Suprapubic skin (tissue), 4 donors: Measurements from ENCODE around the gene TNS1. TPM values are rescaled to one million over a fixed set of nuclear protein-coding genes. Genes with fewer than 3 reads are reported as not detected.
A peak's percentile ranks its signal among the peaks of the same experiment; 100 is the strongest.

Experiments used
- DNase-seq, 2 donors: peaks; one replicate each; pipeline ENCODE4 v3.0.0-alpha.2; 2019; ENCODE audit warnings: low spot score in 2 of 2
- H3K27ac ChIP-seq: fragments of 200-600 bp; sonication (generic); one replicate; pipeline ENCODE4 v1.5.1; 2019
- H3K27me3 ChIP-seq: fragments of 200-600 bp; sonication (generic); one replicate; pipeline ENCODE4 v1.5.1; 2019
- H3K36me3 ChIP-seq: fragments of 200-600 bp; sonication (generic); one replicate; pipeline ENCODE4 v1.5.1; 2019
- H3K4me1 ChIP-seq: fragments of 200-600 bp; sonication (generic); one replicate; pipeline ENCODE4 v1.5.1; 2019
- H3K4me3 ChIP-seq: fragments of 200-600 bp; sonication (generic); one replicate; pipeline ENCODE4 v1.5.1; 2019; ENCODE audit warnings: mild to moderate bottlenecking
- H3K9me3 ChIP-seq: fragments of 200-600 bp; sonication (generic); one replicate; pipeline ENCODE4 v1.5.1; 2019
- CTCF ChIP-seq, 2 donors: fragments of 200-600 bp in 1 of 2; fragments of 450-650 bp in 1 of 2; sonication (generic) in 1 of 2; IDR thresholded peaks; one replicate each; pipeline ENCODE4 v1.5.1; 2016 to 2019; ENCODE audit warnings: antibody characterized with exemption in 2 of 2, mild to moderate bottlenecking in 1 of 2, moderate library complexity in 1 of 2
- EP300 ChIP-seq: sonication (generic); formaldehyde crosslinking; IDR thresholded peaks from one replicate; pipeline ENCODE4 v1.6.1; 2017; ENCODE audit warnings: antibody characterized with exemption
- POLR2A ChIP-seq, 2 donors: fragments of 450-650 bp; IDR thresholded peaks; one replicate each; pipeline ENCODE4 v1.6.1; 2017; ENCODE audit warnings: antibody characterized with exemption in 2 of 2, mild to moderate bottlenecking in 2 of 2, moderate library complexity in 2 of 2
- POLR2AphosphoS5 ChIP-seq, 3 donors: sonication (generic); formaldehyde crosslinking; IDR thresholded peaks; one replicate each; pipeline ENCODE4 v1.6.1; 2017; ENCODE audit warnings: antibody characterized with exemption in 3 of 3
- WGBS: methylation state at CpG from one replicate; pipeline ENCODE4 v1.1.5; 2018; 5-methylcytosine and 5-hydroxymethylcytosine counted together
- total RNA-seq, 4 donors: library from RNA; depleted of rRNA; stranded (reverse); fragments of >200 nt; gene quantifications; one replicate each; pipeline ENCODE4 v1.1.0, GENCODE V29; 2016

The TNS1 gene
- total RNA-seq, 4 donors from 2014 or later = 64.1 to 145 (median 99.5) TPM

GRCh38 chr2:218009765-218010139, 7.0 kb upstream of the TNS1 start:
- Histone ChIP-seq H3K36me3 (no peaks in the 10 kb centered on the region), H3K9me3 (no peaks in the 10 kb centered on the region), H3K27me3 (peaks cover 26% of the 10 kb centered on the region), H3K4me1 (peaks cover 50% of the 10 kb centered on the region), H3K4me3 (peak overlapping the region; percentile 68), H3K27ac (no peak overlapping the region)
- DNase-seq = no peak
- no peak for TF ChIP-seq POLR2AphosphoS5 (IDR thresholded peaks at IDR 0.05)
- no peak for TF ChIP-seq POLR2A (IDR thresholded peaks at IDR 0.05)
- no peak for TF ChIP-seq CTCF (IDR thresholded peaks at IDR 0.05)
- no peak for TF ChIP-seq EP300
- 3% methylated on average over 12 of the region's 20 CpGs for WGBS

GRCh38 chr2:218009231-218009630, 6.4 kb upstream of the TNS1 start:
- peaks cover 55% of the 10 kb centered on the region for H3K4me1 ChIP-seq
- H3K4me3 ChIP-seq = peak overlapping the region; percentile 68
- DNase-seq = no peak
- H3K27ac ChIP-seq = no peak overlapping the region
- H3K36me3 ChIP-seq = no peaks in the 10 kb centered on the region
- WGBS = 14% methylated on average over 8 of the region's 8 CpGs
- peaks cover 26% of the 10 kb centered on the region for H3K27me3 ChIP-seq
- H3K9me3 ChIP-seq = no peaks in the 10 kb centered on the region
- TF ChIP-seq CTCF (IDR thresholded peaks at IDR 0.05) (no peak), POLR2AphosphoS5 (IDR thresholded peaks at IDR 0.05) (no peak), POLR2A (IDR thresholded peaks at IDR 0.05) (no peak)

GRCh38 chr2:218008060-218009040, 5.6 kb upstream of the TNS1 start:
- Histone ChIP-seq H3K27me3 (peaks cover 26% of the 10 kb centered on the region), H3K27ac (no peak overlapping the region), H3K4me1 (peaks cover 64% of the 10 kb centered on the region), H3K4me3 (no peak overlapping the region), H3K36me3 (no peaks in the 10 kb centered on the region), H3K9me3 (no peaks in the 10 kb centered on the region)
- 44% methylated on average over 12 of the region's 12 CpGs for WGBS
- TF ChIP-seq POLR2AphosphoS5 (IDR thresholded peaks at IDR 0.05) (no peak), POLR2A (IDR thresholded peaks at IDR 0.05) (no peak), EP300 (no peak), CTCF (IDR thresholded peaks at IDR 0.05) (no peak)
- no peak for DNase-seq

- Histone ChIP-seq H3K4me1 (peaks cover 79% of the 10 kb centered on the region), H3K4me3 (no peak overlapping the region), H3K27ac (no peak overlapping the region), H3K9me3 (no peaks in the 10 kb centered on the region), H3K27me3 (peaks cover 26% of the 10 kb centered on the region), H3K36me3 (no peaks in the 10 kb centered on the region)
- no peak for DNase-seq
- TF ChIP-seq EP300 = no peak
- no peak for TF ChIP-seq POLR2AphosphoS5 (IDR thresholded peaks at IDR 0.05)
- no peak for TF ChIP-seq POLR2A (IDR thresholded peaks at IDR 0.05)
- TF ChIP-seq CTCF (IDR thresholded peaks at IDR 0.05) = no peak
- 77% methylated on average over 4 of the region's 4 CpGs for WGBS
Observed at GRCh38 chr2:218006741-218007140, 3.9 kb upstream of the TNS1 start.

GRCh38 chr2:218005486-218005885, 2.7 kb upstream of the TNS1 start:
- Histone ChIP-seq H3K27ac (peak overlapping the region; percentile 62), H3K36me3 (no peaks in the 10 kb centered on the region), H3K4me3 (no peak overlapping the region), H3K27me3 (peaks cover 16% of the 10 kb centered on the region), H3K9me3 (no peaks in the 10 kb centered on the region), H3K4me1 (peaks cover 76% of the 10 kb centered on the region)
- no peak for TF ChIP-seq CTCF (IDR thresholded peaks at IDR 0.05)
- TF ChIP-seq POLR2A (IDR thresholded peaks at IDR 0.05) = no peak
- TF ChIP-seq POLR2AphosphoS5 (IDR thresholded peaks at IDR 0.05) = no peak
- no peak for TF ChIP-seq EP300
- 44% methylated on average over 3 of the region's 3 CpGs for WGBS
- DNase-seq = no peak
